ENCODE results near the gene HIPK2.
"Not testable (repeated sequence)": the region's sequence is repeated elsewhere in the genome, so short reads cannot be mapped to it uniquely, and the experiment has no call there.

HIPK2 gene

DNA sequence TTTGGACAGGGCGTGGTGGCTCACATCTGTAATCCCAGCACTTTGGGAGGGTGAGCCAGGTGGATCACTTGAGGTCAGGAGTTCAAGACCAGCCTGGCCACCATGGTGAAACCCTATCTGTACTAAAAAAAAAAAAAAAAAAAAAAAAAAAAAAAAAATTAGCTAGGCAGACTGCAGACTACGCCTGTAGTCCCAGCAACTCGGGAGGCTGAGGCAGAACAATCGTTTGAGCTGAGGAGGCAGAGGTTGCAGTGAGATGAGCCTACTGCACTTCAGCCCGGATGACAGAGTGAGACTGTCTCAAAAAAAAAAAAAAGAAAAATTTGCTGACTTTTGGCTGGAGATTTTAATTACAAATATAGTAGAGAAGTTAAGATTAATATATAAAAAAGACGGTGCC, 104.0 kb downstream of the HIPK2 start:
- DNase-seq (ENCODE audit: low read depth in 2 of 2) = no peak

DNA sequence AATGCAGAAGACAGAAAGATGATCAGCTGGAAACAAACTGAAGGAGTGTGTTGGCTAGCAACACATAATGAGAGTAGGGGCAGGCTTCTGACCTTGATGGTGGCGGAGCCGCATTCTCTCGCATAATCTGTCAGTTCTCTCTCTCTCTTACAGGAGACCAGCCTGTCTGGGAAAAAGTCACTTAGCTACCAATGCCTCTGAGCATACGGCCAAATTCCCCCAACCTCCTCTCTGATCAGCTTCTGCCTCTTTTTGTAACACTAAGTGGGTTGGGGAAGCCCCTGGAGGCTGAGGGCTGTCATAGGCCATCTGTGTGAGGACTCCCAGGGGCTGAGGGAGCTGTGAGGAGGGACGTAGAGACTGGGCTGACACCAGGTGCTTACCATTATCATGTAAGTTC, 104.6 kb downstream of the HIPK2 start:
- no peak for DNase-seq (ENCODE audit: low read depth in 2 of 2)

DNA sequence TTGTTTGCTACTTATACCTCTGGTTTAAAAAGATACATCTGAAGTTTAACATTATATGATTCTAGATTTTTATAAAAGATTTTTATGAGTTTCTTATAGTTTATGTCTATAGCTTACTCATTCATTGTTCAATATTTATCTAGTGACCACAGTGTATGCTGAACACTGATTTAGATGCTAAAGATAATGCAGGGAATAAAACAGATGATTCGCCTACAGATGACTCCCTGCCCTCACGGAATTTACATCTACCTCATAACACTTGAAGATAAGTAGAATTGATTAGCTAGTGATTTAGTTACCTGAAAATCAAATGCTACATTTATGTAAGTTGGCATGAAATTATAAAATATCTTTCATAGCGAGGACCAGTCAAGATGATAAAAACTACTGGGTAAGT, 105.8 kb downstream of the HIPK2 start:
- no peak for DNase-seq (ENCODE audit: low read depth in 2 of 2)

DNA sequence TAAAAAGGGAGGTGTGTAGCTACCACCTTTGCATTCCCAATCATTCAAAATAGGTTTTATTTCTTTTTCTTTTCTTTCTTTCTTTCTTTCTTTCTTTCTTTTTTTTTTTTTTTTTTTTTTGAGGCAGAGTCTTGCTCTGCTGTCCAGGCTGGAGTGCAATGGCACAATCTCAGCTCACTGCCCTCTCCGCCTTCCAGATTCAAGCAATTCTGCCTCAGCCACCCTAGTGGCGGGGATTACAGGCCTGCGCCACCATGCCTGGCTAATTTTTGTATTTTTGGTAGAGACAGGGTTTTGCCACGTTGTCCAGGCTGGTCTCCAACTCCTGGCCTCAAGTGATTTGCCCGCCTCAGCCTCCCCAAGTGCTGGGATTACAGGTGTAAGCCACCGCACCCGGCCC, 107.1 kb downstream of the HIPK2 start:
- DNase-seq (ENCODE audit: low read depth in 2 of 2) = not testable (repeated sequence)

DNA sequence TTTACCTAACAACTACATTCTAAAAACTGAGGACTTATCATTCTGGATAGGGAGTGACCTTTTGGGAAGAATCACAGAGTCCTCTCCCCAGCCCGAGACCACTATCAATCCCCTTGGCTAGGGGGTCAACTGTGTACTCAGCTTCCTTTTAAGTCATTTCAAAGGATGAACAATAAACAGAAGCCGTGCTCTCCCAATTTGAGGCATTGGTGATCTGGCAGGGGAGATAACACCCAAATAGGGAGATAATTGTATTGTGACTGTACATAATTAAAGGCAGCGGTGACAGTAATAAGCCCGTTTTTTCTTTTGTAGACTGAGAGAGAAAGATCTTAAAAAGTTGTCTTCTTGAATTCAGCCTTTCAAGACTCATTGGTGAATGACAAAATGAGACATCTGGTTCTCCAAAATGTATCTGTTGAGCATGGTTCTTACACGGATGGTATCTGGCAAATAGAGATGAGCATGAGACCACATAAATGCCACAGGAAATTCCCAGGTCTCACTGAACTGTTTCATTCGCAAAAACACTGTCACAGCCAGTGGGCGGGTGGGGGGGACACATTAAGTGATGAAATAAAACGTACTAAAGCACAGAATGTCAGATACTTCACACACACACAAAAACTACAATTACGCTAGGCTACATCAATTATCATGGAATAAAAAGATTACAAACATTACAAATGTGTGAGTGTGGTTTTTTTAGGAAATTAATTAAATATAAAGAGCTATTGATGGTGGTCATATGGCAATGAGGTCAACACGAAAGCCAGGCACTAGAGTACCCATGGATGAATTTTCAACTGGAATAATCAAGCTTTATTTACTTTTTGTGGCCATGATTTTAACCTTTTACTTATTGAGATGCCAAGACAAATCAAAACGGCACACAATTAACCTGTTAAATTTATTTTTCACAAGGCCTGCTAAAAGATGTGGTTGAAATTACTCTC, 108.4 kb downstream of the HIPK2 start:
- DNase-seq (ENCODE audit: low read depth in 2 of 2) = no peak

DNA sequence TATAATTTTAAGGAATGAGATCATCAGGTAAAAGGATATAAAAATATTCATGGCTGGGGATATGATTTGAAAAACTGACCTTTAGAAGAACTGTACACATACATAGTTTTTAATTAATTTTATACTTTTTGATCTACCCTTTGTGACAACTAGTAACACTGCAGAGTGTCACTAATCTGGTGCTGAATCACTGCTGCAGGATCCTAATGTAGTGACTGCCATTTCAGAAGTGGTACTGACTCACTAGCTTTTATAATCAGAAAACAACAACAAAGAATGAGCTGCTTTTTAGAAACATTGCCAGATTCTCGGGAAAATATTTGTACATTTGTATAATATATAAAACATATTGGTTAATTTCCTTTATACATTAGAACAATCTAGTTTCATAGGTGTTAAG, 110.4 kb downstream of the HIPK2 start:
- DNase-seq (ENCODE audit: low read depth in 2 of 2) = no peak

DNA sequence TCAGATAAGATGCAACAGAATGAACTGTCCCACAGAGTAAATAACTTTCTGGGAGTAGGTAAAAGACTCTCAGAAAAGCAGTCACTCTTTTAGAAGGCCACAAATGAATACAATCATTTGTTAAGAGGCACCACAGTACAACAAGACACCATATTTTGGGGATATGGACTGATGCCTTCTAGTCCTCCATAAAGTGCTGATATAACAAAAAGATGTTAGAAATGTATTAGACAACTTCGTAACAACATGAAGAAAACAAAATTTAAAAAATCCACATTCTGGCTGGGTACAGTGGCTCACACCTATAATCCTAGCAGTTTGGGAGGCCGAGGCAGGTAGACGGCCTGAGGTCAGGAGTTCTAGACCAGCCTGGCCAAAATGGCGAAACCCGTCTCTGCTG, 111.3 kb downstream of the HIPK2 start:
- no peak for DNase-seq (ENCODE audit: low read depth in 2 of 2)

DNA sequence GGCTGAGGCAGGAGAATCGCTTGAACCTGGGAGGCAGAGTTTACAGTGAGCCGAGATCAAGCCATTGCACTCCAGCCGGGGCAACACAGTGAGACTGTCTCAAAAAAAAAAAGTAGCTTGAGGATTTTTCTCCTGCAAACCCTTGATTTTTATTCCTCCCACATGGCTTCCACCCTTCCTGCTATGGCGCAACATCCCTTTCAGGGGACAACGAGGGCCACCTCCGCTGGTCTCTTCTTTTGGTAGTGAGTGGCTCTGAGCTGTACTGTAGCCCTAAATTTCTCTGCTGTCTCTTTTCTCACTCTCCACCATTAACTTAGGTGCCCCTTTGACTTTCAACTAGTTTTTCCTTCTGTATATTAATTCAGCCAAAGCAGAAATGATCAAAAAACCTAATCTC, 113.4 kb downstream of the HIPK2 start:
- no peak for DNase-seq (ENCODE audit: low read depth in 2 of 2)

DNA sequence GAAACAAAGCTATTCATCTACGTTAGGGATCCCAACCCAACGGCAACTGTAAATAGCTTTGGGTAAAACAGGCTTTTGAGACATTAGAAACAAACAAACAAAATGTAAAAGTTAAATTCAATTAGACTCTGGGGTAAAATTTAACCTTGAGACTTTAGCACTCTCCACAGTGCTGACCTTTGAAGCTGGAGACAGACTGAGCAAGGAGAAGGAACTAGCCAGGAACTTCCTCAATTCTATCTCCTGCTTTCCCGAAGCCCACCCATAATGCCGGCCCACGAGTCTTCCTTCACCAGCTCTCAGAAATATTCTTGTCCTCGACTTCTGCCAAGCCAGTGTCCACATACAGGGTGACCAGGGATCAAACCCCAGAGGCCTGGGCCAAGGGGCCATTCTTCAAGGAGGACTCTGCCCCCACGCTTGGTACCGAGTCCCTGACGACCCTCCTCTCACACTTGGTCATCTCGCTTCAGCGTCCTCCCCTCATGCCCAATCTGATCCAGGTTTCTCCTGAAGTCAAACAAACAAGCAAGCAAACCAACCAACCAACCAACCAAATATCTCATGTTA, 114.1 kb downstream of the HIPK2 start:
- no peak for DNase-seq (ENCODE audit: low read depth in 2 of 2)

DNA sequence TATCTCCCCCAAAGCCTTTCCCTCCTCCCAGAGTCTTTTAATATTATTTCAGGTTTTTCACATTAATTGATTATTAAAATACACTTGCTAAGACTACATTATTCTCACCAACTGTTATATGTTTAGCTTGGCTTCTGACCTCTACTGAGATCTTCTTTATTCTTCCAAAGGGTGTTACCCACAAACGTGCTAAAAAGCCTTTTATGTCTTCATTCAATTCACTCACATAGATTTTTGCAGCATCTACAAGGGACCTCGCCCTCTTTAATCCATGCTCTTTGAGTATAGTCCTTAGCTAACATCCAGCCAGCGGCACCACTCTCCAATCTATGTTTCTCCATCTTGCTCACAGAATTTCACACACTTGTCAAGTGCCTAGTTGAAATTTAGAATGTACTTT, 115.9 kb downstream of the HIPK2 start:
- no peak for DNase-seq (ENCODE audit: low read depth in 2 of 2)

DNA sequence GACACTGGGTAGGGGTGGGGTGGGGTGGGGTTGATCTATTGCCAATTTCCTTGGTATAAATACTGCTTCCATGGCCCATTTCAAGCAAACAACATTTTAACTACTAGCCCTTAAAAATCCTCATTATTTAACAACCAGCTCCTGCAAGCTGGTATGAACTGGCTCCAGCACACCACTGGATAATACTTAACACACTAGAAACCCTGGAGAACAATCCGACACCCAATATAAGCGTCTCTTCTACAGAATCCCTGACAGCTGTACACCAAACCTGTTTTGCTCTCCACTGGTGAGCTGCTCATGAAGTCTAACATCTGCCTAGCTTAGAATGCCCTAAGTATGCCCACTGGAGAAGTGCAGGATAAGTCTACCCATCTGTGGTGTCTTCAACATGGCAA, 116.8 kb downstream of the HIPK2 start:
- no peak for DNase-seq (ENCODE audit: low read depth in 2 of 2)

DNA sequence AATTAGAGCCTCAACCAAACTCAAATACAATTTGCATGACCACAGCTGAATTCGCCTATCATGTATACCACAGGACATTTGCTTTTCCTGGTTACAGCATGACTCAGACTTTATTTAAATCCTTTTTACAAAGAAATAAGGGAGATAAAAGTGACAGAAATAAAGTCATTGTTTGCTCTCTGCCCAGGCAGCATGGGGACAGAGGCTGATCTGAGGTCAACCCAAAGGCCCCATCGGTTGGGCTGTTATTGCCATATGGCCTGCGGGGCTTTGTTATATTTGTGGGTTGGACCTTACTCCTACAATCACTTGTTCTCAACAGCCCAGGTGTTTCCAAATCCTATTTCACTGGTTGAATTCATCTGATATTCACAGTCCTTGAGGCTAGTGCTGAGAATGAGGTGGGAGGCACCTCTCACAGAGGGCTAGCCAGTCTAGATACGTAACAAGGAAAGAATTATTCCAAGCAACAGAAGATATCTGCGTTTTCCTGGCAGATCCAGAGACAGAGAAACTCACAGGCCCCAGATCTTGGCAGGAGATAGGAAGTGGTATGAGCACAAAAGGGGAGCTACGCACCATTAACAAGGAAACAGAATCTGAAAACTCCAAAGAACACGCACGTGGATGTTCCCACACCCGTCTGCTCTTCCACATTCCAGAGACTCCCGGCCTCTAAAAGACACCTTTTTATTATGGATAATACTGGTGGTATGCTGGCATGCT, 117.3 kb downstream of the HIPK2 start:
- DNase-seq (ENCODE audit: low read depth in 2 of 2) = no peak

DNA sequence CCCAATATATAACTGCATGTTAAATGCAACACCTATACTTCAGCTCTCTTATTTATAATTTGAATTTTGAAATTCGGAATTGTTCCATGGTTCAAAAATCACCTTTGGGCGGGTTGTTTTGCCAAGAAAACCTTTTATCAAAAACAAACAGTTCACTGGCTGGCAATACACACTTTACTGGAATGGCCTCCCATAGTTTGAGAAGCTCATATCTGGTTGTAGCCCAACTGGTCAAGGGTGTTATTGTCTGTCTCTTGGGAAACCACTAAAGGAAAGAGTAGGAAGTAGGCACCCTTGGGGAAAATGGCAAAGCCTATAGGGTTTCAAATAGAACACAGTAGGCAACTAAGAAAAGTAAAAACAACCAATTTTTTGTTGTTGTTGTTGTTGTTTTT, 117.9 kb downstream of the HIPK2 start:
- no peak for DNase-seq (ENCODE audit: low read depth in 2 of 2)

DNA sequence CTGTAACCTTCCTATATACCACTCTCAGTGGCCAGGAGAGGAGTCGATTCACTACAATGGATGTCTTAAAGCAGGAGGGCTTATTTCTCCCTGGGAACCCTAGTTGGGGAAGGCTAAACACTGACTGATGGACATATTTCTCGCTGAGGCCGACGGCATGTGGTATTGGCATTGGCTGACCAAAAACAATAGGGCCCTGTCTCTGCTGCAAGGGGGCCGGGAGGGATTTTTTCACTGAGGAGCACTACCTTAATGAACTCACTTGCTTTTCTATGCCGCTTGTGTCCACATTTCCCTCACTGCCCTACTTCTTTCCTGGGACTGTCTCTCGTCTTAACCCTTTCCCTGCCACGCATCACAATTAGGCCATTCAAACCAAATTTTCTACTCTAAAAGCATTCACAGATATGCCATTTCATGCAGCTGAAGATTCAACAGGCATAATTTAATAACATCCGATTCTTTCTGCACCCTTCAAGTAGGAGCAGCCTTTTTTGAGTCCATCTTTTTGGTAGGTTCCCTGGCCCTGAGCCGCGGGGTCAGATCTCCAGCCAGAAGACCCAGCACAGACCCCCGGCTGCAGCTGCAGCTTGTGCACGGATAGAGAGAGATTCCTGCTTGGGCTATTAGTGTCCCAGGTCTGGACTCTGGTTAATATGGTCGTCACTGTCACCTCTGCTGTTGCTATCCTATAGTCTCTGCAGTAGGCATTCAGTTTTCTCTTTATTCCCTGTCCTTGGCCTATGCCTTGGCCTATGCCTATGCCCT, 118.7 kb downstream of the HIPK2 start:
- no peak for DNase-seq (ENCODE audit: low read depth in 2 of 2)

DNA sequence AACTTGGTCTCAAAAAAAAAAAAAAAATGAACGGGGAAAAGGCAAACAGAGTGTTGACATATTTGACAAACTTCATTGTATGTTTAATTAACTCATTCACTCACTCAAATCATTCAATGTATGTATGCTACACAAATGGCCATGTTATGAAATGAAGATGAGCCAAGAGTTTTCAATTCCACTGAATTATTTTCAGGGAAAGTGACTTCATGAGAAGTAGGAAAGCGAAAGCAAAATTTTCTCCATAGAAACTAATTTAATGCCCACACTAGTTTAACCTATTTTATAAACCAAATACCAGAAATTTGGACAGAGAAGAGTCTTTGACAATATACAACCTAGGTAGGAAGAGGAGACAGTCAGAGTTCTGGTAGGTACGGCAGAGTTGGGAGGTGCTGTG, 119.5 kb downstream of the HIPK2 start:
- DNase-seq (ENCODE audit: low read depth in 2 of 2) = no peak

DNA sequence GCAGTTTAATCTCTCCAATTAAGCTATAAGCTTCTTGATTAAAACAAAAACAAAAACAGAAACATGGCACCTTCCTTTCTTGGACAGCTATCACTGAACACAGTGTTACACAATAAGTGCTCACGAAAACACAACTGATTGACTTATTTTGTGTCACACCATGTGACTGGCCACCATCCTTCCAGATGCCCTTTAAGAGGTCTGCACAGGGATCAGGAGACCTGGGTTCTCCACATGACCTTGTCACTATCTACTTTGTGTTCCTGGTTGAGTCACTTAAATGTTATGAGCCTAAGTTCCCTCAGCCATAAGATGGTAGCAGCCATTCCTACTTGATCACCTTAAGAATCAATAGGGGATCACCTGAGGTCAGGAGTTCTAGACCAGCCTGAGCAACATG, 120.1 kb downstream of the HIPK2 start:
- DNase-seq (ENCODE audit: low read depth in 2 of 2) = no peak

DNA sequence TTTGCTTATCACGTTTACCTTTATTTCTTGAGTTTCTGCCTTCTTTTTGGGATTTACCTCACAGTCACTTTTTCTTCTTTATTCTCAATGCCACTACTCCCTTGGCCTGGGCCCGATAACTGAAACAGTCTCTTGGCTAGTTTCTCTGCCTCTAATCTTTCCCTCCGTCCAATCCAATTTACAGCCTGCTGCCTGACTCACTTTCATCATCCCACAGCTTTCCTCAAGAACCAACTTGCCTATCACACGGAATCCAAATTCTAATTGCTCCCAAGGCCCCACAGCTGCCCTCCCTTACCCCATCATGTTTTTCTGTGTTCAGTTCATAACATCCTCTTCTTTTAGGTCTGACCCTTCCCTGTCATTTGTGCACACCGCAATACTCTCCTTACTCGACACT, 121.4 kb downstream of the HIPK2 start:
- DNase-seq (ENCODE audit: low read depth in 2 of 2) = no peak

DNA sequence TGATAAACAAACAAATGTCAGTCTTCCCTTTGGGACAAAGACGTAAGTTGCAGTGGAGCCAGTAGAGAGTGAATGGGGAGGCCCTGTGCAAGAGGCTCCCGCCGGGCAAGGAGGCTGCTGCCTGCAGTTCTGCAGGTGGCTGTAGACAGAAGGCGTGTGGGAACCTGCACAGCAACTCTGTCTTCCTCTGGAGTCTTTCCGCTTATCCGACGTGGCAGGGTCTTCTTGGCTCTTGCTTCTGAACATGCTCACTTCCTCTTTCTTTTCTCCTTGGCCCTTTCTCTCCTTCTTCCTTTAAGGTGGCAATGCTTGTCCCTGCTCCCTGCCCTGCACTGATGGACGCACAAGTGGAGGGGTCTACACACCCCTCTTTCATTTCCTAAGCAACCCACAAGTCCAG, 122.5 kb downstream of the HIPK2 start:
- DNase-seq (ENCODE audit: low read depth in 2 of 2) = no peak

DNA sequence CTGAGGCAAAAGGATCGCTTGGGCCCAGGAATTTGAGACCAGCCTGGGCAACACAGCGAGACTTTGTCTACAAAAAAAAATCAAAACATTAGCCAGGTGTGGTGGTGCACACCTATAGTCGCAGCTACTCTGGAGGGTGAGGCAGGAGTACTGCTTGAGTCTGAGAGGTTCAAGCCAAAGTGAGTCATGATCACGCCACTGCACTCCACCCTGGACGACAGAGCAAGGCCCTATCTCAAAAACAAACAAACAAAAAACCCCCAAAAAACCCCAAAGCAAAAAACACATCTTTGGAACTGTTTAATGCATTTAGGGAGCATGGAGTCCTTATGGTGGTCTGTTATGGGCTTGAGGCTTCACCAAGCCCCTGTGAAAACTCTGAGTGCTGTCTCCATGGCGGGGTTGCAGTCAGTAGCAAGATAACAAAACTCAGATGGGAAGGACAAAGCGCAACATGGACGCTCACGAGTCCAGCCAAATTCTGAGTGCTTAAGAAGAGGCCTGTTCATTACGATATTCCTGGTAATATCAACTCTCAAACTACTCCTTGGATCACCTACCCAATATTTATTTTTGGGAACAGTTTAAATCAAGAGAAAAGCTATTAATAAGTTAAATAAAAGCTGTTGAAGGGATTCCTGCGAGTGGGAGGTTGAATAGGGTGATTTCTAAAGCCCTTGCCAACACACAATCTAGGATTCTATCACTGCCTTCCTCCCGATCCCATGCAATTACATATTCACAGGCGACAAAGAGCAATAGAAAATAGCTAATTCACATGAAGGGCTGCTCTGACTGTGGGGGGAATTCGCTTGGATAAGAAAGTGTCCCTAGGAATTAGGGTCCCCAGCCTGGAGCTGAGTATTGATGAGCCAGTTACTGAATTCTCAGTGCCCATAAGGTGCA, 123.3 kb downstream of the HIPK2 start:
- DNase-seq (ENCODE audit: low read depth in 2 of 2) = no peak

DNA sequence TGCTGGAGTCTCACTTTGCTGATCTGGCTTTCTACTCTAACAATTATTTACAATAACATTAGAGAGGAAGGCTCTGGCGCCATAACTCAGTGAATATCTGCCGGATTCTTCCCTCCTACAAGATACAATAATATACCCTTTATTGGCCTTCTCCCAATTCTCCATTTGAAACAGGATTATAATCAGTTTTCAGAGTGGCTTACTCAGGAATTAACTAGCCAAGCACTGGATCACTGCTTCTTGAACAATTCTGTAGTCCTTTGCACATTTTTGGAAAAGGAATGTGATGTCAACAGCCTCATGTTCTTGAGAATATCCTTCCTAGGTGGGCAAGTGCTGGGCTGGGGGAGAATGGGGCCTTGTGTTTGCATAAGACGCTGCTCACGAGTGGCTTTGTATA, 125.9 kb downstream of the HIPK2 start:
- DNase-seq (ENCODE audit: low read depth in 2 of 2) = no peak

DNA sequence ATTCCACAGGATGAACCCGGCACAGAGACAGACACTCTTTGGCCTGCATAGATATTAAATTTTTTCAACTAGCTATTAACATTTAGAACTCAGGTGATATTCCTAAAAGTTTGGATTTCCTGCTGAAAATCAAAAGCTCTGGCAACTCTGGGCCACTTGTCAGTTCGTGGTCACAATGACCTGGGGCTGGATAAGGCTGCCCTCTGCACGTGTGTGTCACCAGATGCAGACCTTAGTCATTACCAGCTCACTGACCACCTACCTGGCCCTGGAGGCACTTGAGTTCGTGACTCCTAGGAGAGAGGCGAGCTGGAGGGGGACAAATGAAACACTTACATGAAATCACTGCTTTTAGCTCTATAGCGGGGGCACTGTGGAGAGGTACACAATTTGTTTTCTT, 126.5 kb downstream of the HIPK2 start:
- no peak for DNase-seq (ENCODE audit: low read depth in 2 of 2)

Measured in stimulated activated CD8-positive, alpha-beta memory T cell treated with anti-CD3 and anti-CD28 coated beads, Interleukin-2, amount 100 ng/mL, for 1 hour (primary cell).